ENCODE results near the gene FAM90A1.
"Not testable (repeated sequence)": the region's sequence is repeated elsewhere in the genome, so short reads cannot be mapped to it uniquely, and the experiment has no call there.

Gene FAM90A1, protein sequence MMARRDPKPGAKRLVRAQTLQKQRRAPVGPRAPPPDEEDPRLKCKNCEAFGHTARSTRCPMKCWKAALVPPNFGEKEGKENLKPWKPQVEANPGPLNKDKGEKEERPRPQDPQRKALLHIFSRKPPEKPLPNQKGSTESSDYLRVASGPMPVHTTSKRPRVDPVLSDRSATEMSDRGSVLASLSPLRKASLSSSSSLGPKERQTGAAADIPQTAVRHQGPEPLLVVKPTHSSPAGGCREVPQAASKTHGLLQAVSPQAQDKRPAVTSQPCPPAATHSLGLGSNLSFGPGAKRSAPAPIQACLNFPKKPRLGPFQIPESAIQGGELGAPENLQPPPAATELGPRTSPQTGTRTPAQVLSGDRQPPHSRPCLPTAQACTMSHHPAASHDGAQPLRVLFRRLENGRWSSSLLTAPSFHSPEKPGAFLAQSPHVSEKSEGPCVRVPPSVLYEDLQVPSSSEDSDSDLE

DNA sequence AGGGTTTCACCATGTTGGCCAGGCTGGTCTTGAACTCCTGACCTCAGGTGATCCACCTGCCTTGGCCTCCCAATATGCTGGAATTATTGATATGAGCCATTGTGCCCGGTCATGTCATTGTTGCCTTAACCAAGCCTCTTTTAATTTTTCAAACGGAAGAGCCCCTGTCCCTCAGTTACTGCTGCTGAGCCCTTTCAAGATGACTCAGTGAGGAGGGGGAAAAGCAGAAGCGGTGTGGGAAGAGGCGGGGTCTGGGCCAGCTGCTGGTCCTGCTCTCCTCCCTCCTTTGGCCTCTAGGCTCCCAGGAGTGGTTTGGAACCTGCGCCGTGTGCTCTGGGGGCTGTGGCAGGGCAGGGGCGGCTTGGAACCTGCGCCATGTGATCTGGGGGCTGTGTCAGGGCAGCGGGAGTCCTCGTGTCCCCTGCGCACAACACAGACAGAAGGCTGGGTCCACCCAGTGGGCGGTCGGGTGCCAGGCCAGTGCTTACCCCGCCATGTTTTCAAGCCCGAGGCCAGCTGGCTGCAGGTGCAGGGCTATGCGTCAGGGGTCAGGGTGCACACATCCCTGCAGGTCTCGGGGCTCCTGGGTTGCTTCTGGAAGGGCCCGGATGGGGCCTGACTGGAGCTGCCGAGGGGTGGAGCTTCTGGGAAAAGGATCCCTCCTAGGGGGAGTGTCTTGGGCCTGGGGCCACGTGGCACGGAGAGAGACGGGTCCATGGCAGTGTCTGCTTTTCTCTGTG is at the start of gene FAM90A1:
Gene FAM90A1 (minus strand): TSS at position 627 of the 740 bp plus-strand sequence. CDS start 2,786 bp downstream, outside the sequence.
- not testable (repeated sequence) for DNase-seq (ENCODE audit: low read depth in 2 of 2)

DNA sequence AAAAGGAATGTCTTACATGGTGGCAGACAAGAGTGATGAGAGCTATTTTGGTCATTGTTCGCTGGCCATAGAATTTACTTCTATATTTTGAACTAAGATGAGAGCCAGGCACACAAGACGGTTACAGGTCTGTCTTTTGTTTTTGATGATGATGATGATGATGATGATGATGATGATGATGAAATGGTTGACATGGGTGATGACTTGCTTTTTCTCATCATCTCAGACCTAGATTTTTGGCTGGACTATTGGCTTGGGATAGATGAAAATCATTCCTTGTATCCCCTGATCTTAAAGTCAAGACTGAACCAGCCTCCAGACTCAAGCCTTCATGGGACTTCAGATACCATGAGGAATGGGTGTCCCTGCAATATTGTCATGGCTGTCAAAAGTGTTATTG is 49.0 kb upstream of the FAM90A1 start:
- not testable (repeated sequence) for DNase-seq (ENCODE audit: low read depth in 2 of 2)

DNA sequence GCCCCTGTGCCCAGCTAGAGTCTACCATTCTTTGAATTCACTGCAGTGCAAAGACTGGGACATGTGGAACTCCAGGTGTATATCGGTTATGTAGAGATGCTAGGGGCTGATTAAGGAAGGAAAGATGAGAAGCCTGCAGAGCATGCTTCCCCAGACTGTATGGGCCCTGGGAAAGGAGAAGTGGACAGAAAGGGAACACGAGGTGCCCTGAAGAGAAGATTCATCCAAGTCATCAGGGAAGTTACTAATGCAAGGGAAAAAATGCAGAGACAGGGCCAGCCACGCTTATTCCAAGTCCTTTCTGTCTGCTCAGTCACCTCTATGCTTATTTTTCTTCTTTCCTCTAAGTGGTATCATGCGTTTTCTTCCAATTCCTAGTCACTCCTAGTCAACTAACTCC is 39.3 kb upstream of the FAM90A1 start:
- not testable (repeated sequence) for DNase-seq (ENCODE audit: low read depth in 2 of 2)

DNA sequence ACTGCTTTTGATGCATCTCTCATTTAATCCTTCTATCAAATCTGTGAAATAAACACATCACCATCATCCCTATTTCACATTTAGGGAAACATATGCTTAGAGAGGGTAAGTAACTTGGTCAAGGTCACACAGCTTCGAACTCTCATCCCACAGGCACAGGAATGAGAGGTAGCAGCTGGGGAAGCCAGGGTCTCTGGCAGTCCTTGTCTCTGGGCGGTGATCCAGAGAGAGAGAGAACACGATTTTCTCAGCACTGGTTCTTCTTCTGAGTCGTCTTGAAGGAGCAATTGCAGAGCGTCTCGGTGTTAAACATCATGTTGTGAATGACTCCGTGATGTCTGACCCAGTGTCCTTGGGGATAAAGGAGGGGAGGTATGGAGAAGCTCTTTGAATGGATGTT is 36.8 kb upstream of the FAM90A1 start:
- not testable (repeated sequence) for DNase-seq (ENCODE audit: low read depth in 2 of 2)

DNA sequence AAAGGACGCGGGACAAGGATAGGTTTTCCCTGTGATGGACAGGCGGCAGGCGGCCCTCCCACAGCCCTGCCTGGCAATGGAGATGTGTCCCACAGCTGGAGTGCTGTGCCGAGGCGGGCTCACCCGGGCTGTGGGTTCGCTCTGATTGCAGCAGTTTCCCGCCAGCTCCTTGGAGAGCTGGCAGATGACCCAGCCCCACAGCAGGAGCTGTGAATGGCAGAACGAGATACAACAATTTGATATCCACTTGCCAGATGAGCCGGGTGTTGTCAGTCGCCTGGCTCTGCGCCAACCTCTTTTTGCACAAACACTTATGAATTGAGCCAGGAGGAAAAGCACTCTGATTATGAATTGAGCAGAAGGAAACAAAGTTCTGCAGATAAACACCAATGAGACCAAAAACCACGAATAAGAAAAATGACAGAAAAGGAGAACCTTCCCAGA is 33.7 kb upstream of the FAM90A1 start:
- DNase-seq (ENCODE audit: low read depth in 2 of 2): not testable (repeated sequence)

DNA sequence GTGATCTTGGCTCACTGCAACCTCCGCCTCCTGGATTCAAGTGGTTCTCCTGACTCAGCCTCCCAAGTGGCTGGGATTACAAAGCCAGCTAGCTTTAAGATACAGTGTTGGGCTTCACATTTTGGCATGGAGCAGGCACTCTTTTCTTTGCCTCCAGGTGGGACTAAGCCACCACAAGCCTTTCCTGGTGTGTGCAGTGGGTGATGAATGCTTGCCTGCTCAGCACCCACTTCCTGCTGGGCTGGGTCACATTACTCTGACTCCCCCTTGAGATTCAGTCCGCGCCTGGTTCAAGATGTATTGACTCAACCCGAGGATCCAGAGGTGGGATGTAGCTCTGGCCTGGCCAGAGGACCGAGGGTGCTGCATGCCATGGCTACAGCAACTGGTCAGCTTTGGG is 28.9 kb upstream of the FAM90A1 start:
- not testable (repeated sequence) for DNase-seq (ENCODE audit: low read depth in 2 of 2)

DNA sequence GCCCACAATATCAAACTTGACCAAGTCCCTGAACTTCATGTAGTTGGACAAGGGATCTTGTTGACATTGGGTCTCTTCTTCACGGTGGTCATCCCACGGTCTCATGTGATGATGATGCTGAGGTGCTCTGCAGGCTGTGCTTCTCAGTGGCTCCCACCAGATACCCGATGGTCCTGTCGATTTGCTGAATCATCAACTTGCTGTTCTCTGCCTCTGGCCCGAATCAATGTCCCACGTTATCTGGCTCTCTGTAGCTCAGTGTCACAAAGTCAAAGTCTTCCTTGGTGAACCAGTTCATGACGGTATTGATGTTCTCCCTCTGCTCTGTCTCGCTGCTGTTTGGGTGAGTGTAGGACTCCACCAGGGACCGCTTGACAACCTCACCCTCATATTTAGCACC is 27.3 kb upstream of the FAM90A1 start:
- not testable (repeated sequence) for DNase-seq (ENCODE audit: low read depth in 2 of 2)

DNA sequence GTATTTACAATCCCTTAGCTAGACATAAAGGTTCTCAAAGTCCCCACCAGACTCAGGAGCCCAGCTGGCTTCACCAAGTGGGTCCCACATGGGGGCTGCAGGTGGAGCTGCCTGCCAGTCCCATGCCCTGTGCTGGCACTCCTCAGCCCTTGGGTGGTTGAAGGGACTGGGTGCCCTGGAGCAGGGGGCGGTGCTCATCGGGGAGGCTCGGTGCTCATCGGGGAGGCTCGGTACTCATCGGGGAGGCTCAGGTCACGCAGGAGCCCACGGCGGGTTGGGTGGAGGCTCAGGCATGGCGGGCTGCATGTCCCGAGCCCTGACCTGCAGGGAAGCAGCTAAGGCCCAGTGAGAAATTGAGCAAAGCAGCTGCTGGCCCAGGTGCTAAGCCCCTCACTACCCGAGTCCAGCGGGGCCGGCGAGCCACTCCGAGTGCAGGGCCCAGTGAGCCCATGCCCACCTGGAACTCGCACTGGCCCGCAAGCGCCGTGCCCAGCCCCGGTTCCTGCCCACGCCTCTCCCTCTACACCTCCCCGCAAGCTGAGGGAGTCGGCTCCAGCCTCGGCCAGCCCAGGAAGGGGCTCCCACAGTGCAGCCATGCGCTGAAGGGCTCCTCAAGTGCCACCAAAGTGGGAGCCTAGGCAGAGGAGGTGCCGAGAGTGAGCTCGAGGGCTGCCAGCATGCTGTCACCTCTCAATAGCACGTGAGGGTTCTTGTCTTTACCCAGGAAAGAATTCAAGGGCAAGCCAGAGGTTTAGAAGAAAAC is 24.8 kb upstream of the FAM90A1 start:
- DNase-seq (ENCODE audit: low read depth in 2 of 2): not testable (repeated sequence)

DNA sequence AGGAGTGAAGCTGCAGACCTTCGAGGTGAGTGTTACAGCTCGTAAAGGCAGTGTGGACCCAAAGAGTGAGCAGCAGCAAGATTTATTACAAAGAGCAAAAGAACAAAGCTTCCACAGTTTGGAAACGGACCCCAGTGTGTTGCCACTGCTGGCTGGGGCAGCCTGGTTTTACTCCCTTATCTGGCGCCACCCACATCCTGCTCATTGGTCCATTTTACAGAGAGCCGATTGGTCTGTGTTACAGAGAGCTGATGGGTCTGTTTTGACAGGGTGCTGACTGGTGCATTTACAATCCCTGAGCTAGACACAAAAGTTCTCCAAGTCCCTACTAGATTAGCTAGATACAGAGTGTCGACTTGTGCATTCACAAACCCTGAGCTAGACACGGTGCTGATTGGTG is 24.2 kb upstream of the FAM90A1 start:
- DNase-seq (ENCODE audit: low read depth in 2 of 2): not testable (repeated sequence)

DNA sequence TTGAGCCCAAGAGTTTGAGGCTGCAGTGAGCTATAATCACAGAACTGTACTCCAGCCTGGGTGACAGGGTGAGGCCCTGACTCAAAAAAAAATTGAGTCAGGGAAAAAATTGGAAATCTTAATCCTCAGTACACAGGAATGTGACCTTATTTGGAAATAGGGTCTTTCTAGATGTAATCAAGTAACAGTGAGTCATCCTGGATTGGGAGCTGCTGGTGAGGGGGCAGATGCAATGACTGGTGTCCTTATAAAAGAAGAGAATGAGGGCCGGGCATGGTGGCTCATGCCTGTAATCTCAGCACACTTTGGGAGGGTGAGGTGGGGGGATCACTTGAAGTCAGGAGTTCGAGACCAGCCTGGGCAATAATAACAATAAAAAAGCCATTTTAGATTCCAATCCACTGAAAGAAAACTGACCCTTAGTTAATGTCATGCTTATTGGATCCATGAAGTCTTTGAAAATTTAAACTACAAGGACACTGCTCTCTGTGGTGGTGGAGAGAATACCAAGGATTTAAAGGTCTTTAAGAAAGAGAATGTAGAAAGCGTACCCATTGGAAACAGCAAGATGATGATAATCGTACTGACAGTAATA is 19.6 kb upstream of the FAM90A1 start:
- not testable (repeated sequence) for DNase-seq (ENCODE audit: low read depth in 2 of 2)

DNA sequence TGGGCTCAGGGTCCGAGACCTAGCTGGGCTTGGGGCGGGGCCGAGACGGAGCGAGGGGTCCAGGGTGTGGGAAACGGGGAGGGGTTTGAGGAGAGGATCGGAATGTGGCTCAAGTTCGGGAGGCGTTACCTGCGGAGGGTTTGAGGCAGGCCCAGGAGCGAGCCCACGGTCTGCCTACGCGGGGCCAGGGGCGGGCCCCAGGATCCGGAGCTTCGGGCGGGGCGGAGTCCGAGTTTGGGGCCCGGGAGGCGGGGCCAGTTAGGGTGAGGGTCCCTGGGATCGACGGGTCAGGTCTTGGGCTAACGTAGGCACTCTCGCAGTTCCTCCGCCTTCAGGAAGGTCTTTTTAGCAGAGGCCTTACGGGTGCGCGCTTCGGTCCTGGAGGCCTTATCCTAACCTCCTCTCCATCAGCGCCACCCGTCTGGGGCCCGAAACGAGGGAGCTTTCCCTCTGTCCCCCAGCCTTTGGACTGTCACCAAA is 16.3 kb upstream of the FAM90A1 start:
- peak in 1 of 2 donors; percentile 32 for DNase-seq (ENCODE audit: low read depth in 2 of 2)

DNA sequence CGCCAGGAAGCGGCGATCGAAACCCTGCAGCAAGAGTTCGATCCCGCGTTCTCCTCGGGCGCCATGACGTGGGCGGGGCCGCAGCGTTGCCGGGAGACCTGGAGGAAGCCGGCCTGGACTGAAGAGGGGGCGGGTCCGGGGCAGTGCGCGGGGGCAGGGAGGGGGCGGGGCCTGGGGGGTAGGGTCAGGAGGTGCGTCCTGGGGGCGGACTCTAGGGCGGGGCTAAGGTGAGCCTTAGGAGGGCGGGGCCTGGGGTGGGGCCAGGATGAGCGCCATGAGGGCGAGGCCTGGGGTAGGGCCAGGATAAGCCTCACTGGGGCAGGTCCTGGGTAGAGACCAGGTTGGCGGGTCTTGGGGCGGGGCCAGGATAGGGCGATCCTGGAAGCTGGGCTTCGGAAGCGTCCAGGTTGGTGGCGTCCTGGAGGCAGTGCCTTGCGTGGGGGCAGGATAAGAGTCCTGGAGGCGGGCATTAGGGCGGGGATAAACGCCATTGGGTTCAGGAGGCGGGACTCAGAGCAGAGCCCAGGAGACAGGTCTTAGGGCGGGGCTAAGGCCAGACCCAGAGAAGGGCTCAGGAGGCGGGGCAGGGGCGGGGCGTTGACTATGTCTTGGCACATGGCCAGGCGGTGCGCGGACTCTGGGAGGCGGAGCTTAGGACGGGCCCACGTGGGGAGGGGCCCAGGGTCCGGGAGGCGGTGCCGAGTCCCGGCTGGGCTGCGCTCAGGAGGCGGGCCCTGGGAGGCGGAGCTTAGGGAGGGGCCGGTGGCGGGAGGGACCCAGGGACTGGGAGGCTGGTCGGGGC is 15.7 kb upstream of the FAM90A1 start:
- DNase-seq (ENCODE audit: low read depth in 2 of 2): peak; percentile 96 to 99

DNA sequence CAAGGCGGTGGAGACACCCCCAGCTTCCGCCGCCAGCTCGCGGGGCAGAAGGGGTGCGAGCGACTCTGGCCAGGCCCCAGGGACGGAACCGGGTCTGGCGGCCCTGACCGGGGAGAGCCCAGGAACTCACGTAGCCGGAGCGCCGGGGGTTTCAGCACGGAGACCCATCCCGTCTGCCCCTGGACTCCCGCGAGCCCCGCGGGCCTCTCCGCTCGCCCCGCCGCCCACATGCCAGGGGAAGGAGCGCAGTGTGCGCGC is 15.1 kb upstream of the FAM90A1 start:
- DNase-seq (ENCODE audit: low read depth in 2 of 2): not testable (repeated sequence)

DNA sequence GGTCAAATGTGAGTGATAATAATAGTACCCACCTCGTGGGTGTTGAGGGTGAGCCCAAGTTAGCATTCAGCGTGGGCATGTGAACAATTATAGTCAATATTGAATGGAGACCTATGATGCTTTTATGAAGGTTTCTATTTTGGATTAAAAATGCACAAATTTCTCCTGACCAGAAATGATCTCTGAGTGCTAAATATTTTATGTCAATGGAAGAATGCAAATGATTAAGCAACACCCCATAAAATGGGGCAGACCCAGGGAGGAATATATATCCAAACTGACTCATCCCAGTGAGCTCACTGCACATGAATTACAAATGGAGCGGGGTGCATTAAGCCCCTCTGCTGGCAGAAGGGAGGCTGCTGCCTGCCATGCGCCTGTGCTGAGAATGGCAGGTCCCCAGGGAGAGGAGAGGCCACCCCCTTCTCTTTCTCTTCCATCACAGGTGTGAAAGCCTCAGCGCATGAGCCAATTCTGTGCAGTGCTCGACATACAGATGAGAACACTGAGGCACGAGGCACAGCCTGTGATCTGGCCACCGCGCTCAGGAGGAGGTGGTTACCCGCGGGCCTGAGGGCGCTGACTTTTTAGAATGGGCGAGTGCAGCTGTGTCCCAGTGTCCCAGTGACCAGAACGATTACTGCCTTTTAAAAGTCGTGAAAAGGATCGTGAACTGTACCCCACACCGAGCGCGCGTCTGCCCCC is 14.7 kb upstream of the FAM90A1 start:
- DNase-seq (ENCODE audit: low read depth in 2 of 2): not testable (repeated sequence)

DNA sequence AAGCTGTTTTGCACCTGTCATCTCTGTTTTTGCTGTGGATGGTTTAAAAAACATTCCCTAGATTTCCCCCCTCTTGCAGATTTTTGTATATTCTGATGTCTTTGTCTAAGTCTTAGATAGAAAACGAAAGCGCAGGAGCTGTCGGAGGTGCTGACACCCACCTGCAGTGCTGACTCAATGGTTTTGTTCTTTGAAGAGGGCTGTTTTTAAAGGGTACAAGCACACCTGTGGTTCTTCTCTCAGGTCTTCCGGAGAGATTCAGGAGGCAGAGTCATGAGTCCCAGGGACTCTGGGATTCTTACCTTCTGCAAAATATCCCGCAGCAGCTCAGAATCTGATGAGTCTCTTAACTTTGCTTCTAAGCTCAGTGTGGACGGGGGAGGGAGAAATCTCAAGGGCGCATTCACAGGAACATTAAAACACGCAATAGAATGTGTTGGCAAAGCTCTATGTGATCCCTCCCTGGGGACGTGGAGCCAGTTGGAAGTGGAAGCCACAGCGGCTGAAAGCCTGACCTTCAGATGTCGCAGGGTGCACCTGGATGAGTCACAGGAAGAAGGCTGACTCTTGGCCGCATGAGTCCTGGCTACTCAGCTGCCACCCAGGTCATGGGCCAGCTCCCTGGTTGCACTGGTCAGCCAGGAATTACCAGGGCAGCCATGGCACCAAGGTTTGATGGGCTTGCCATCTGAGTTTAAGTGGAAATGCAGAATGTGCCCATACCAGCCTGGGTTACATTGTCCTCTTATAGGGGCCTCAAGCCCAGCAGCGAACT is 13.1 kb upstream of the FAM90A1 start:
- DNase-seq (ENCODE audit: low read depth in 2 of 2): not testable (repeated sequence)

DNA sequence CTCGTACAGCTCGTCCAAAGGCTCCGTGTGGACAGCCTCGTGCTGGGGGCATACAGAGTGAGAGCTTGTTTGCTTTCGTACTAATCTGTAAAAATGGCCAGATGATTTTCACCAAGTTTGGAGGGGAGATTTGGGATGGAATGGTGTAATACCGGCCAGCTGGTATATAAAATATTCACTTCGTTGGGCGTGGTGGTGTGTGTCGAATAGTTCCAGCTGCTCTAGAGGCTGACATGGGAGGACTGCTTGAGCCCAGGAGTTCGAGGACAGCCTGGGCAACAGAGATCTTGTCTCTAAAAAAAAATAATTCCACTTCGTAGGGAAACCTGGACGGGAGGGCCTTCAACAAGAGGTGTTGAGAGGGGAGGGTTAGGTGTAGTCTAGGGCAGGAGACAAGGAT is 9.6 kb upstream of the FAM90A1 start:
- not testable (repeated sequence) for DNase-seq (ENCODE audit: low read depth in 2 of 2)

DNA sequence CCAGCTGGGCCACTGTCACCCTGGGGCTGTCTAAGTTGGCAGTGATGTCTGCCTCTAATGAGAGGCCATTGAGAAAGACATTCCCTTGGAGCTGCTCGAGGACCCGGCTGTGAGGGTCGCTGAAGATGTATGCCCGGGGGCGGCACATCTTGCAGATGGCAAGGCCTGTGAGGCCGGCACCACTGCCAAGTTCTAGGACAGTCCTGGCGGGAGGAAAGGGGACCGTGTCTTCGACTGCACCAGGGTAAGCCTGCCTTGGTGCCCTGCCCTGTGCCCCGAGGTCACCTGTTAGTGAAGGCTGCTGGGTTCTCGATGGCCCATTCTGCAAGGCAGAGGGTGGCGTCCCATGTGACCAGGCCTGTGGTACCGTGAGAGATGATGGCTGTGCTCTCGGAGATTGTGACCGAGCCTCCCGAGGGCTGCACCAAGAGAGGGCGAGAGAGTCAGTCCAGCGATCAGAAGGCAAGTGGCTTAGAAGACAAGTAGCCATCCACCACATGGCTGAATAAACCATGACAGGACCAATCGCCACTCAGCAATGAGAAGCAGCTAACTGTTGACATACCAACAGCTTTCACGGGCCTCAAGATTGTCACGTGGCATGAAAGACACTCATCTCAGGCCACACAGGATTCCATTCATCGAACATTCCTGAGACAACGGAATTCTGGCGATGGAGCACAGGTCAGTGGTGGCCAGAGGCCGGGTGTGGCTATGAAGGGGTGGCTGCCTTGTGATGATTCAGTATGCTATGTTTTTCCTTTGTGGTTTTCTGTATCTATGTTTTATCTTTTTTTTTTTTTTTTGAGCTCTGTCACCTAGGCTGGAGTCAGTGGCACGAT is 8.1 kb upstream of the FAM90A1 start:
- DNase-seq (ENCODE audit: low read depth in 2 of 2): not testable (repeated sequence)

DNA sequence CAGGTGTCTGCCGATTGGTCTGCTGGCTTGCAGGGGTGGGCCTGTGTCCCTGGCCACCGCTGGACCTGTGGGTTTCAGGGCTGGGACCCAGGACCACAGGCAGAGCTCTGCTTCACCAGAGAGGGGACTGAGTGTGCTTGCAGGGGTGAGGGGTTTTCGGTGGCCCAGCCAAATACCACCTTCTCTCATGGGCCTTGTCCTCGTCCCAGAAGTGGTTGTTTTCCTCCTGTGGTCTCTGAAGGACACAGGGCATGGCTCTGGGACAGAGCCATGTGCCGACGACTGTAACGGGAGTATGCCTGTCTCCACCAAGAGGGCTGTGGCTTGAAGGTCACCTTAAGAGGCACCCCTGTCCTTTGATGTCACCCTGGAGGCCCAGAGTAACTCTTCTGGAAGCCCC is 7.3 kb upstream of the FAM90A1 start:
- DNase-seq (ENCODE audit: low read depth in 2 of 2): not testable (repeated sequence)

Measured in stimulated activated CD8-positive, alpha-beta memory T cell treated with anti-CD3 and anti-CD28 coated beads, Interleukin-2, amount 100 ng/mL, for 48 hours (primary cell).